GM12878 (cell line): Measurements from ENCODE around the gene MIR17HG. TPM values are rescaled to one million over a fixed set of nuclear protein-coding genes. Genes with fewer than 3 reads are reported as not detected.

ENCODE experiments used
- ATAC-seq: fragments of 200-7000 bp; cut with Tn5 transposase; 3 replicates; pipeline ENCODE4 v1.9.1; 2020; ENCODE audit warnings: mild to moderate bottlenecking, moderate library complexity
- BruUV-seq: library from RNA; stranded (reverse); fragments of 400-500 nt; replicated peaks from 2 replicates; lab custom pipeline; 2021; lab: Mats Ljungman, UMichigan
- CTCF ChIA-PET: fragments of 300-600 bp; sonication (Branson Sonifier 250); formaldehyde crosslinking; extraction: SDS; loops from one replicate; lab custom pipeline; 2021; ENCODE audit warnings: inconsistent platforms; lab: Yijun Ruan, JAX
- POLR2A ChIA-PET: fragments of 350-600 bp; formaldehyde crosslinking; extraction: SDS; loops from one replicate; lab custom pipeline; 2021; ENCODE audit warnings: inconsistent platforms; lab: Charles Lee
- RAD21 ChIA-PET: fragments of 300-600 bp; sonication (Branson Sonifier 250); formaldehyde crosslinking; loops from one replicate; lab custom pipeline; 2023; ENCODE audit warnings: antibody characterized with exemption; ENCODE audit not compliant: unreplicated experiment; lab: Charles Lee
- SMC1A ChIA-PET: fragments of 300-600 bp; sonication (Branson Sonifier 250); formaldehyde crosslinking; loops from one replicate; lab custom pipeline; 2023; ENCODE audit not compliant: unreplicated experiment, uncharacterized antibody; lab: Charles Lee
- DNase-seq: peaks from one replicate; pipeline ENCODE4 v3.0.0-alpha.2; 2011; ENCODE audit warnings: low read depth, low spot score
- FAIRE-seq: peaks from 3 replicates; lab custom pipeline; 2011; peaks lifted over from hg19 to GRCh38; lab: Jason Lieb, UNC
- H2AFZ ChIP-seq: 2 replicates; pipeline ENCODE4 v1.6.0; 2011; ENCODE audit warnings: low read depth, low read length, control low read depth; ENCODE audit not compliant: control insufficient read depth
- H3K27ac ChIP-seq: 2 replicates; pipeline ENCODE4 v1.5.1; 2011; ENCODE audit warnings: control low read depth; ENCODE audit not compliant: control insufficient read depth, insufficient read depth
- H3K27me3 ChIP-seq, 2 experiments: replicated peaks in 1 of 2; 2 replicates each; pipeline versions ENCODE4 v1.6.0 to v1.6.1; 2011; ENCODE audit warnings: low read length in 1 of 2; ENCODE audit not compliant: control insufficient read depth in 2 of 2, insufficient read depth in 2 of 2
- H3K36me3 ChIP-seq, 2 experiments: 2 replicates each; pipeline ENCODE4 v1.5.1; 2011; ENCODE audit warnings: low read length in 1 of 2; ENCODE audit not compliant: control insufficient read depth in 2 of 2, insufficient read depth in 2 of 2
- H3K4me1 ChIP-seq: 2 replicates; pipeline ENCODE4 v1.6.1; 2011; ENCODE audit warnings: mild to moderate bottlenecking, low read length, moderate library complexity, mixed read lengths; ENCODE audit not compliant: control insufficient read depth, insufficient read depth
- H3K4me2 ChIP-seq: 2 replicates; pipeline ENCODE4 v1.6.0; 2011; ENCODE audit warnings: control low read depth; ENCODE audit not compliant: control insufficient read depth, insufficient read depth
- H3K4me3 ChIP-seq: fragments of 200-600 bp; sonication (generic); 2 replicates; pipeline ENCODE4 v1.5.1; 2016
- H3K79me2 ChIP-seq: 2 replicates; pipeline ENCODE4 v1.6.0; 2011; ENCODE audit warnings: low read length; ENCODE audit not compliant: control insufficient read depth, insufficient read depth
- H3K9ac ChIP-seq: 2 replicates; pipeline ENCODE4 v1.8.0; 2011; ENCODE audit warnings: low read length, control low read depth, mixed read lengths; ENCODE audit not compliant: control insufficient read depth, insufficient read depth
- H3K9me3 ChIP-seq: replicated peaks from 3 replicates; pipeline ENCODE4 v1.5.1; 2011; ENCODE audit warnings: mild to moderate bottlenecking, low read length; ENCODE audit not compliant: control insufficient read depth, insufficient read depth
- H4K20me1 ChIP-seq: 2 replicates; pipeline ENCODE4 v1.6.0; 2011; ENCODE audit not compliant: control insufficient read depth, insufficient read depth
- CHD1 ChIP-seq: IDR thresholded peaks from 2 replicates; pipeline ENCODE4 v1.6.1; 2012; ENCODE audit warnings: low read depth, low read length, improper control_type of control experiment
- POLR2A ChIP-seq: IDR thresholded peaks from 2 replicates; pipeline ENCODE4 v1.6.1; 2011; ENCODE audit warnings: low read depth, mild to moderate bottlenecking, low read length
- REST ChIP-seq: IDR thresholded peaks from 2 replicates; pipeline ENCODE4 v1.6.1; 2012; ENCODE audit warnings: mild to moderate bottlenecking, low read depth, low read length
- SREBF2 ChIP-seq: IDR thresholded peaks from 2 replicates; pipeline ENCODE4 v1.6.1; 2012; ENCODE audit warnings: mild to moderate bottlenecking, low read length
- ZNF217 ChIP-seq: fragments of 450-650 bp; IDR thresholded peaks from 2 replicates; pipeline ENCODE4 v1.6.1; 2017; ENCODE audit warnings: antibody characterized with exemption, mild to moderate bottlenecking
- WGBS: methylation state at CpG from one replicate; pipeline ENCODE4 v1.1.6; 2016; ENCODE audit warnings: low lambda C conversion rate; ENCODE audit not compliant: insufficient replicate concordance, insufficient coverage; ENCODE audit errors: missing lambda C conversion rate; 5-methylcytosine and 5-hydroxymethylcytosine counted together
- in situ Hi-C: fragments of 300-500 bp; cut with MboI; formaldehyde crosslinking; loops from 9 replicates; pipeline ENCODE4 v1.14.3; 2018; ENCODE audit warnings: mixed read lengths
- intact Hi-C: fragments of 100-400 bp; cut with micrococcal nuclease; formaldehyde crosslinking; loops from one replicate; pipeline ENCODE4 v1.14.2; 2022; ENCODE audit not compliant: unreplicated experiment
- polyA plus RNA-seq, 11 experiments: library from polyadenylated mRNA; depleted of rRNA in 4 of 11; unstranded in 6 of 11; stranded (reverse) in 5 of 11; fragments of >200 nt; fragmentation: Nextera tagmentation in 4 of 11; fragmentation: Illumina TruSeq in 1 of 11; extraction: Ambion mirVana in 4 of 11; extraction: Trizol in 1 of 11; gene quantifications; 1 replicate in 1 of 11; 2 replicates in 10 of 11; pipeline versions ENCODE4 v1.2.1 to v1.2.3, GENCODE V29; 2011 to 2016; ENCODE audit warnings: inconsistent platforms in 2 of 11, missing spikeins in 2 of 11, low read depth in 1 of 11
- total RNA-seq, 4 experiments: library from RNA; depleted of rRNA in 3 of 4; stranded (reverse); fragments of >200 nt in 3 of 4; fragmentation: Illumina TruSeq in 1 of 4; extraction: Trizol in 1 of 4; gene quantifications; 2 replicates each; pipeline versions ENCODE4 v1.2.1 to v1.2.3, GENCODE V29; 2013 to 2021

Gene MIR17HG
- total and polyA plus RNA-seq, 10 of the 15 experiments (the other 5 are each of a cell fraction or from before 2014, with no cell fraction given) = 4.4 to 37.7 (median 15.1) TPM

GRCh38 chr13:91397595-91397994 lies 50.1 kb downstream of the MIR17HG start:
- TF ChIP-seq ZNF217 = no peak
- RAD21 ChIA-PET = no interaction called here
- WGBS = 92% methylated on average over 1 of the region's 1 CpG

GRCh38 chr13:91398413-91399188 lies 51.1 kb downstream of the MIR17HG start, which contains the start of gene GPC5:
GPC5 (plus strand) TSS chr13:91398621.
- no peaks in the 10 kb centered on the region for H3K36me3 ChIP-seq
- H3K79me2 ChIP-seq = no peaks in the 10 kb centered on the region; the same call in 1 of the 2 replicates
- BruUV-seq = no TSS peak
- H4K20me1 ChIP-seq = no peaks in the 10 kb centered on the region
- peak within 1 kb of the TSS; percentile 67 for H3K4me3 ChIP-seq
- H3K4me1 ChIP-seq = no peaks in the 10 kb centered on the region
- FAIRE-seq = no peak
- ChIA-PET POLR2A (no interaction called here), RAD21 (interaction anchor here (1.3 kb wide), 1 partner anchor 17 kb away, joined by 3 read pairs; no protein-coding TSS in a partner anchor), CTCF (interaction anchor here (0.7 to 0.8 kb wide), 2 partner anchors 17 to 24 kb away, joined by 3 read pairs; no protein-coding TSS in a partner anchor), SMC1A (interaction anchor here (1.2 kb wide), 1 partner anchor 85 kb away, joined by 4 read pairs; no protein-coding TSS in a partner anchor)
- under 1% methylated on average over 65 of the region's 76 CpGs for WGBS
- intact Hi-C loops (no loop called here), in situ Hi-C loops (no loop called here)
- no peaks in the 10 kb centered on the region for H3K9me3 ChIP-seq
- peak within 1 kb of the TSS; percentile 58 for H3K9ac ChIP-seq
- DNase-seq = no peak
- ATAC-seq = peak; percentile 98
- TF ChIP-seq CHD1 (no peak), SREBF2 (no peak), POLR2A (peak; percentile 49), REST (peak; percentile 59; the same call in 1 of the 2 replicates)
- peaks cover 0 to 6% of the 10 kb centered on the region in 2 experiments; a peak in 2 of 4 replicates for H3K27me3 ChIP-seq
- H2AFZ ChIP-seq = peak within 1 kb of the TSS; percentile 52
- peak within 1 kb of the TSS; percentile 14 for H3K27ac ChIP-seq
- H3K4me2 ChIP-seq = peak within 1 kb of the TSS; percentile 95

More at GRCh38 chr13:91397595-91397994, 50.1 kb downstream of the MIR17HG start:
- H2AFZ ChIP-seq = no peak overlapping the region
- no TSS peak for BruUV-seq
- H4K20me1 ChIP-seq = no peaks in the 10 kb centered on the region
- POLR2A ChIA-PET = no interaction called here
- H3K27me3 ChIP-seq = peaks cover 0 to 6% of the 10 kb centered on the region in 2 experiments; a peak in 2 of 4 replicates
- SMC1A ChIA-PET = no interaction called here
- no peak overlapping the region for H3K4me2 ChIP-seq
- CTCF ChIA-PET = no interaction called here
- no peak for FAIRE-seq
- in situ Hi-C loops = no loop called here
- H3K4me1 ChIP-seq = no peaks in the 10 kb centered on the region
- no peaks in the 10 kb centered on the region for H3K36me3 ChIP-seq
- no peak for DNase-seq
- no peak overlapping the region for H3K9ac ChIP-seq
- H3K4me3 ChIP-seq = no peak overlapping the region
- no peak overlapping the region for H3K27ac ChIP-seq
- no peaks in the 10 kb centered on the region for H3K9me3 ChIP-seq
- ATAC-seq = no peak
- no peaks in the 10 kb centered on the region; the same call in 1 of the 2 replicates for H3K79me2 ChIP-seq
- intact Hi-C loops = no loop called here
